OCI-M1 (cell line): ENCODE data around the gene IGF2BP3.

Experiments used
- DNase-seq: peaks from one replicate; lab custom pipeline; 2025; lab: John Stamatoyannopoulos, UW

IGF2BP3 gene

DNA sequence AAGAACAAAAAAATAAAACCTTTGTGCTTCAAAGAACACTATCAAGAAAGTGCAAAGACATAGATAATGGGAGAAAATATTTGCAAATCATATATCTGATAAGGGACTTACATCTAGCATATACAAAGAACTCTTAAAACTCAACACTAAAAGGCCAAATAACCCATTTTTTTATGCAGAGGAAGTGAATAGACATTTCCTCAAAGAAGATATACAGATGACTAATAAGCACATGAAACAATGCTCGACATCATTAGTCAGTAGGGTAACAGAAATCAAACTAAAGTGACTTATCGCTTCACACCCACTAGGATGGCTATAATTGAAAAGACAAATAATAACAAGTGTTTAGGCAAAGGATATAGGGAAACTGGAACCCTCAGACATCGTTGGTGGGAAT lies 93.2 kb downstream of the IGF2BP3 start:
- DNase-seq: no peak

DNA sequence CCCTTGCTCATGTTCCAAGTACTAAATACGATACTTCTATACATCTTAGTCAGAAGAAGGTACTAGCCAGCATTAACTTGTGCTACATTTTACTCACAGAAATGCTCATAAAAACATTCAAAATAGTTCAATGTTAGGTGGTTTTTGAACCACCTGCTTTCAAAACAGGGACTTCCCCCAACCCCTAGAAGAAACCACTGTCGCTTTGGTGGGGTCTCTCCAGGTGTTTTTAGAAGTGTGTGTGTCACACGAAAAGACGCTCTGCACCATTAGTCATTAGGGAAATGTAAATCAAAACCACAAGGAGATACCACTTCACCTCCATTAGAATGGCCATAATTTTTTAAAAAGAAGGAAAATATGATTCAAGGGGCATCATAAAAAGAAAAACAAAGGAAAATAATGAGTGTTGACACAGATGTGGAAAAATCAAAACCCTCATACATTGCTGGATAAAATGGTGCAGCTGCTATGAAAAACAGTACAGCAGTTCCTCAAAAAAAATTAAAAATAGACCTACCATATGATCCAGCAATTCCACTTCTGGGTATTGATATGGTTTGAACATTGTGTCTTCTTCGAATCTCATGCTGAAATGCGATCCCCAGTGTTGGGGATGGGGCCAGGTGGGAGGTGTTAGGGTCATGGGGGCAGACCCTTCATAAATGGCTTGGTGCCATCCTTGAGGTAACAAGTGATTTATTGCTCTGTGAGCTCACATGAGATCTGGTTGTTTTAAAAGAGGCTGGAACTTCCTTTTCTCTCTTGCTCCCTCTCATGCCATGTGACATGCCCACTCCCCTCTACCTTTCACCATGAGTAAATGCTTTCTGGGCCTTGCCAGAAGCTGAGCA lies 96.9 kb downstream of the IGF2BP3 start:
- peak; percentile 52 for DNase-seq

DNA sequence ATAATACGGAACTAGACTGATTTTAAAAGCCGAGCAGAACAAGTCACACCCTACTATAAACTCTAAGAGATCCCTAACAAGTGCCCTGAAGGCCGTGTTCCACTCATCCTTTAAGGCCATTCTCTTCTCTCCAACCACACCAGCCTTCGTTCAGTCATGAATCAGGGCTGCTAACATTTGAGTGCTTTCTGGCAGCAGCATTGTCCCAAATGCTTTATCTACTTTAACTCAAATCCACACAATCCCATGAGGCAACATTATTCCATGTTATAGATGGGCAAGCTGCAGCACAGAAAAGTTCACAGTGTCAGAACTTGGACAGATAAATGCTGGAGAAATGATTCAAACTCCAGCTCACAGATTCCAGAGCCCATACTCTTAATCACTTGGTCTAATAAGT lies 97.7 kb downstream of the IGF2BP3 start:
- no peak for DNase-seq

DNA sequence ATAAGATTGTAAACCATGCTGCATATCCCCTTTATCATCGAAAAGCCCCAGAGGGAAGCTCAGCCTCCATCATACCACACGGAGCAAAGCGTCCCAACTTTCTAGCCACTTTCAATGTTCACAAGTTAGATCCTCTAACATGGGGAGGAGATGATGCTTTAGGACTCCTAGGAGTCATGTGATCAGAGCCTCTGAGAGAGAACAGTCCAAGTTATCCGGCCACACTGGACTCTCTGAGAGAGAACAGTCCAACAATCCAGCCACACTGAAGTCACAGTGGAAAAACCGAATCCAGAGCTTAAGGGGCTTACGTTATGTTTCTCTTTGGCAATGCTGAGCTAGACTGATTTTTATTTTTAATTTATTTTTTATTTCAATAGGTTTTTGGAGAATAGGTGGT lies 98.6 kb downstream of the IGF2BP3 start:
- no peak for DNase-seq

DNA sequence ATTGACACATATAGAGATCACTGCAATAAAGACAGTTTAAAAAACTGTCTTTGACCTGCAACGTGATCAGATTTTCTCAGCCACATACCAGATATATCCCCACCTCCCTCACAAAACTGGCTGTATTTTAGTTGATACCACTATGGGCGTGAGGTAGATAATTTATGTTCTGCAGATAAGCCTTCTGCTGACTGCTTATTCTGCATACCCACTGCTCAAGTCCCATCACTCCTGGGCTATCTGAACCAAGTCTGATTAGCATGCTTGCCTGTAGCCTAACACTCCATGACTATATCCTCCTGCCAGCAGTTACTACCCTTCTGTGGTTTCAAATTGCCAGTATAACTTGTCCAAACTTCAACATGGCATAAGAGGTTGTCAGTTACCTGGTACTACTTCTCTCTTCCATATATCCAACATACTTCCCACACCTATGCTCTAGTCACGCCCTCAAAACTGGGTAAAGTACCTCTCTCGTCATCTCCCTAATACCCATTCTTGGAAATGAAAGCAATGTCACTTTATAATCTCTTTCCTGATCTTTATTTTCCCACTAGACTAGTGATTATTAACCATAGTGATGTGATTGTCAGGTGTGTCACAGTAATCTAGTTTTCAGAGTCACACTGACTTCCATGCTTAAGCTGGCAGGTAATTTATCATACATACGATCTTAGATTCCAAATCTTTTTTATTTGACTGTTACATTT lies 100.4 kb downstream of the IGF2BP3 start:
- peak; percentile 30 for DNase-seq

DNA sequence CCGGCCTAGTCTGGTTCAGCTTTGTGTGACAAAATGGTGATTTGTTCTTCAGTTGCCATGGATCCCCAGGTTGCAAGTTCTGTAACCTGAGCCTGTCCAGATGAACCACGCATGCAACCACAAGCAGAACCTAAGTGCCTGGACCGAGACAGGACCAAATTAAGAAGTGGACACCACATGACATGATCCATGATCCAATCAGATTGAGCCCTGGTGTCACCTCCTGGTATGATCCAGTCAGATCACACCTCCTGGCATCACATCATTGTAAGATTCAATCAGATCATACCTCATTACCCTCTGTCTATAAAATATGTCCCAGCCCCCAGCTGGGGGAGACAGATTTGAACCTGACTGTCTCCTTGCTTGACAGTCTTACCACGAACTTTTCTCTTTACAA lies 101.2 kb downstream of the IGF2BP3 start:
- no peak for DNase-seq

DNA sequence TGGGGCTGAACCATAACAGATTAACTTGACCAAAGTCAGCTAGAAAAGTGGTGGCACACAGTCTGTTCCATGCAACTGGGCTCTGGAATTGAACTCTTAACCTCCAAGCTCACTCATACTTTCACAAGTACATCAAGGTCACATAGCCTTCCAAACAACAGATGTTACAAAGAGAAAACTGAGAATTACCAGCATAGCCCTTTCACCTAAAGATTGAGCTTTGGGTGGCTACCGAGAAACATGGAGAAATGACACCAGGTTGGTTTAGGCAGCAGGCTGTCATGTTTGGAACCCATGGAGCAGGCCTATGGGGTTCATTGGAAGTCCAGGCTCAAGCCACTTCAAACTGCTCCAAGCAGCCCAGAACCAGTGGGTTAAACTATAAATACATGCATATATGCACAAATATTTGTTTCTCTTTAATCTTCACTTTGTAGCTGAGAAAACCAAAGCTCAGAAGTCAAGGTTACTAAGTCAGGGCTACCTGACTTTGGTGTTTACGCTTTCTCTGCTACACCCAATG lies 112.1 kb downstream of the IGF2BP3 start:
- no peak for DNase-seq

DNA sequence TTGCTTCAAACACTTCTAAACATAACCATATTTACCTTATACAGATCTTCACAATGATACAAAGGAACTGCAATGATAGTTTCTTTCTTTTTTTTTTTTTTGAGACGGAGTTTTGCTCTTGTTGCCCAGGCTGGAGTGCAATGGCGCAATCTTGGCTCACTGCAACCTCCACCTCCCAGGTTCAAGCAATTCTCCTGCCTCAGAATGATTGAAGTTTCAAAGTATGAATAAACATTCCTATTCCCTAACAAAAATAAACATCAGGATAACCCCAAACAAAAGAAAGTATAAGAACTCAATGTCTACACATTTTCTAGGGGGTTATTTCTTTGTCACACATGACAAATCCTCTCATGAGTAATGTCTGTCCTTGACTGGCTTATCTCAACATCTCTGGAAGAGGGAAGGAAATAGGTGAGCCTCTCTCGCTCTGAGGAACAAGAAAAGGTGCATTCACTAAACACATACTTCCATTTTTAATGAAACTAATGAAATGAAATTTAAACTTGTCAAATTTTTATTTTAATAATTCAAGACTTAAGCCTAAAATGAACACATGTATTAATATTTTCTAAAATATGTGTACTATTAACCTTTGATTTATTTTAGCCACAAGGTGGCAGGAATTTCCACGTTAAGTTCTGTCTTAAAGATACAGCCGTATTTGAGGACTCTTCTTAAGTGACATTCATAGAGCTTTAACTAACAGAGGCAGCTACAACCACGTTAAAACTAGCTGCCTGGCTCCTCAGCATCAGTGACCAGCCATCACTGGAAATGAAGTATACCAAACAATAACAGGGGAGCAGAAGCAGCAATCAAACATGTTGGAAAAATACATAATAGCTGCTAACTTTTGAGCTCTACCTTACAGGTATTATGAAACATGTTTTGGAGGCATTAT lies 112.8 kb downstream of the IGF2BP3 start:
- peak; percentile 60 for DNase-seq

DNA sequence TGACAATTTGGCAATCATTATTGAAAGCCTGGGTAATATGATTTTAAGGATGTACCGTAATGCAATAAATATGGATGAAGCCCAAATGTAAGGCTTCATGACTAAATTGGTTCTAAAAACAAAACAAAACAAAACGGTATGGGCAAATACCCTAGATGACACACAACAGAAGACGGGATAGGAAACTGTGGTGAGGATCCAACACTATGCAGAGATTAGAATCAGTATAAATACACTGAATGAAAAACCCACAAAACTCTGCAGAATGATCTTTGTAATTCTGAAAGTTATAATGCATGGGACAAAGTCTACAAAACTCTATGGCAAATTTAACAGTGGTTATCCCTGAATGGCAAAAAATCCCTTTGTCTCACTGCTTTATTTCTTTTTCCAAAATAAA lies 113.6 kb downstream of the IGF2BP3 start:
- DNase-seq: no peak

DNA sequence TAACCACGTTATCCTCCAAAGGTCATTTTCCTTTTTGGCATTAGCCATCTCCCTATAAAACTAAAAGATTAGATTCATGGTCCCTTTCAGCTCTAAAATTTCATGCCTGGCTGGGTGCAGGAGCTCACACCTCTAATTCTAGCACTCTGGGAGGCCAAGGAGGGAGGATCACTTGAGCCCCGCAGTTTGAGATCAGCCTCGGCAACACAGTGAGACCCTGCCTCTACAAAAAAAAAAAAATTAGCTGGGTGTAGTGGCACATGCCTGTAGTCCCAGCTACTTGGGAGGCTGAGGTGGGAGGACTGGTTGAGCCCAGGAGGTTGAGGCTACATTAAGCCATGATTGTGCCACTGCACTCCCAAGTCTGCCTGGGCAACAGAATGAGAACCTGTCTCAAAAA lies 114.1 kb downstream of the IGF2BP3 start:
- DNase-seq: no peak

DNA sequence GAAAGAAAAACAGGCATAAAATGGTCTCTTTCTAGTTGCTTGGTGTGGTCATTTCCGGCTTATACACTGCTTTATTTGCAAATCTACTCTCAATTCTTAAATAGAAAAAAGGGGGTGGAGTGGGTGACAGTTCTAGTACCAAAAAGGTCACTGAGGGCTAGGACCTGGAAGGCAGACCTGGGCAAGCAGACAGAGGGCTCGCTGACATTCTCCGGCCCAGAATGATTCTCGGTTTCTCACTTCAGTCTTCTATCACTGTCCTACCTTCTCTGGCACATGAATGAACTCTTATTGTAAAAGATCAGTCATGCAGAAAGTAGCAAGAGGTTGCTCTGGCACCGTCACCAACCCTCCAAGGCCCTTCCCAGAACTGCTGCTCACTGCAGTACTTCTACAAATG lies 117.1 kb downstream of the IGF2BP3 start:
- no peak for DNase-seq

DNA sequence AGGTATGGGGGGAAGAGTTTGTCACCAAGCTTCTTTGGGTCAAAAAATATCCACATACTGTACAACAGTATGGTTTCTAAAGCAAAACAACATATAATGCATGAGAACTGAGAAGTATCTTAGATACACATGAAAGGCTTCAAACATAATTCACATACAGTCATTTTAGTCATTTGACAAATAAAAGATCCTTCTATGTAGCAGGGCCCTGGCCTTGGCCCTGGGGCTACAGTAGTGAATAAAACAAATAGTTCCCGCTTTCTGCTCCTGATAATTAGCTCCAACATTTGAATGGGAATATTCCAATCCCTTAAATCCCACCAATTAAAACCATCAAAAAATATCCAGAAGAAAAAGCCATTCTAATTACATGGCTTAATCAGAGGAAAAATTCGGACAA lies 119.8 kb downstream of the IGF2BP3 start:
- DNase-seq: no peak

DNA sequence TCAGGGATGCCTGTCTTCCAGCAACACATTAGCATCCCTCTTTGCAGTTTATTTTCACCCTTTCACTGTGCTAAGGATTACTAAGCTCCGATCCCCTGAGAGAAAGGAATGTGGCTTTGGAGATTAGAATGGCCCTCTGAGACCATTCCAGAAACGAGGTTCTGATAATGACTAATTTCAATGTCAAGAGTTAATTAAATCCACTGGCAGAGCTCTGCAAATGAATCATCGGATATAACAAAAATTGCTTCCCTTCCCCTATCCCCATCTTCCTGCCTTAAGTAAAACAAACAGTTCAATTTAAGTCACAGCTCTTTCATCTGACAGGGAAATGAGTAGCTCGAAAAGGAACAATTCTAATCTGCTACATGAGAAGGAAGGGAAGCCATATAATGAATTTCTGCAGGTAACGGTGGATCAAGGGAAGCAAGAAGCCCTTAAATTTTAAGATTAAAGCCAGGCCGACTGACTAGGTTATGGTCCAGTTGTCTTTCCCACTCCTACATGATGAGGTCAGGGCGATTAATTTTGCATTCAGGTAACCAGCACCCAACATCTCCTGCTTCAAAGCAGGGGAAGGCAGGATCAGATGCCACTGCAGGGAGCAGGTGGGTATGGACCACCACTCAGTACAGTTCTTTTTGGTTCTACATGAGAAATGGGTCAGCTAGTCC lies 120.7 kb downstream of the IGF2BP3 start:
- no peak for DNase-seq

DNA sequence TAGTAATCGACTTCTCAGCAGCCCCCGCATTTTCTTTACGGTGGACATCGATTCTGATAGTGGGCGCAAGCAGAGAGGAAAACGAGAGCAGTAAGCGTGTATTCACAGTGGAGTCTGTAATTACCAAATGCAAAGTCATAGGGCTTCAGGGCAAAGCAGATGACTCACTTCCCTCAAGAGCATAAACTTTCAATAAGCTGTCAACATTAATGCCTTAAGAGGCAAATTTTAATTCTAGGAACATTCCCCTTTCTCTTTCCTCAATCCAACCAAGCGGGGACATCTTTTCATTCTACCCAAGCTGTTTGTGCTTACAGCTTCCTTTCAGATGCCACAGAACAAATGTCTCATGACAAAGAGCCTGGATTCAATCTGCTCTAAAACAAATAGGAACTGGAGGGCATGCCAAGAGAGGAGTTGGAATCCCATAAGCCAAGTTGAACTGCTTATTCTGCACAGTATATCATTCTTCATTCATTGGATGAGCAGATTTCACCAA lies 122.6 kb downstream of the IGF2BP3 start:
- DNase-seq: peak; percentile 75

DNA sequence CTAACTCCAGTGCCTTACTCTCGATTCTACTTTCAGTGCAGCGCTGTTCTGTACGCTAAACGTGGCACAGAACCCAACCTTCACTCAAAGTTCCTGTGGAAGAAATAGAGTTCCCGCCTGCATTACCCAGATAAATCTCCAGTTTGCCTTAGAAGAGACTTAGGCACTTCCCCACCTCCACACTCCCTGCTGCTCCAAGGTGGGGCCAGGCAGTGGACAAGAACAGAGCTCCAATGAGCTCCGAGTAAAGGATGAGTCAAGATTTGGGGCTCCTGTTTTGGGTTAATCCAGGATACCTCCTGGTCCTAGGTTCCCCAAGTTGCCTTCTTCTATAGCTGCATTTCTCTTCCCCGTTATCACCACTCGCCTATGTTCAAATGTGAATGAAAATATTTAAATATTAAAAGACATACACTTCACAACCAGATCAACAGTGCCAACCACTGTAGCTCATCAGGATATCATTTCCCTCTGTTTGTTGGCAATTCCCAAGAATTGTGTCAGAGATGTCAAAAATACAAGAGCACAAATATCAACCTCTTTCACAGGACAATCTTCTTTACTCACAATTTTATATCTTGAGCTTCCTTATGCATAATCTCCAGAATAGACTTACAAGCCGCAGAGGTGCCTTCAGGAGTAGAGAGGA lies 123.1 kb downstream of the IGF2BP3 start:
- peak; percentile 40 for DNase-seq

DNA sequence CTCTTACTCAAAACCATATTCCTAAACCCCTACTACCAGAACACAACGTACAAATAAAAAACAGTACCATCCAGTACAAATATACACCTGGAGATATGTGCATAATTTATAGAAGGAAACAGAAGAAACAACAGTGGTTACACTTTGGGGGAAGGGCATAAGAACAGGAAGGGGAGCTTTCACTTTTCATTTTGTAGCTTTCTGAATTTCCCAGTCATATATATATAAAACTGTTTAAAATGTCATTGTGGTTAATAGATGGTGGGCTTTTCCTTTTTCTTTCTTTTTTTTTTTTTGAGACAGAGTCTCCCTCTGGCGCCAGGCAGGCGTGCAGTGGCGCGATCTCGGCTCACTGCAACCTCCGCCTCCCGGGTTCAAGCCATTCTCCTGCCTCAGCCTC lies 124.0 kb downstream of the IGF2BP3 start:
- DNase-seq: peak; percentile 55

DNA sequence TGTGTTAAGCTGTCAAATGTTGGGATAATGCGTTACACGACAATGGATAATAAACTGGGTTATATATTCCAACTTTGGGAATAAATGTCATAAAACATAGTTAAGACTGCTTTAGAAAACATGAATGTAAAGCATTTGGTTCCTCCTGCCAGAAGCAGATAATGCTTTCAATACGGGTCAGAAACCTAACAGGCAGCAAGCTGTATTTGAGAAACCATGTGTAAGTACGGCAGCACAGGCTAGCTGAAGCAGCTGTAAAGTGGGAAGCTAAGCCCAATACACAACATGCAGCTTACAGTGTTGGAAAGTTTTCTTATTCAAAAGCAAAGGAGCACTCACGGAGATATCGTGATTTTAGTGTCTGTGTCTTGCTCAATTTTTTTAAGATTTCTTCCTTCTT lies 124.7 kb downstream of the IGF2BP3 start:
- no peak for DNase-seq

DNA sequence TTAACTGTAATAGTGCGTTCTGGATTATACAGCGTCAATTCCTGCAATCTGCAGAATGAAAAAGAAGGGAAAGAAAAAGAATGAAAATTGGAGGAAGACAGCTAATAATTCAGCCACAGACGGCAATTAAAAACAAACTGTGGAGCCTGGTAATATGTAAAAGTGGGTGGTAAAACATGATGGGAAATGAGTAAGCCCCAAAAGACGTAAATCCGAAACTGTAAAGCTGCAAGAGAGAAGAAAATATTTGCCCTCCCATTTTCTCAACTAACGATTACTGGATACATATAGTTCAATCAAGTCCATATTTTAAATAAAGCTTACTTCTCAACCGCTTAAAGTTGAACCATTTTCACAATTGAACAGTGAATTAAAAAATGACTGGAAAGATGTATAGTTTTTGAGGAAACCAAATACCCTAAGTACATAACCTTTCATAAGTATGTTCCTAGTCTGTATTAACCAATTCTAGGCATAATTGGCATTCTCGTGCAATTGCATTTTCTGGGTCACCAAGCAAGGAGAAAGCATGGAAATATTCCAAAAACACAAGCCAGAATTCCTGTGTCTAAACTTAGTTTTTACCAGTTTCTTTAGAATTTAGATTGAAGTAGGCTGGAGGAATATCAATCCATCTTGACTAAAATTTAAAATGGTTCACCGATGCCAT lies 126.3 kb downstream of the IGF2BP3 start:
- DNase-seq: no peak

DNA sequence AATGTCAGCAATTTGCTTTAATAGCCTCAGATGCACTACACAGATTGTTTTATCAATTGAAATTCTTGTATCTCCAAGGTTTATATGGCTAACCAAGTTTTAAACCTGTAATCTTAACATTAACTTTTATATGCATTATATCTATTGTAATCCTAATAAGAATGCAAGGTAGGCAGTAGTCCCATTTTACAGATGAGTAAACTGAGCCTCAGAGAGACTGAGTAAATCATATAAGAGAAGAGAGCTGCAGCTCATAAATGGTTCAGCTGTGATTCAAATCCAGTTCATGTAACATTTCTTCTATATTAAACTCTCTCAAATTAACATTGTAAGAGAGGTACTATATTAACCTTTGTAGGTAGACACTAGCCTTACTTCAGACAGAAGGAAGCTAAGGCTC lies 127.2 kb downstream of the IGF2BP3 start:
- no peak for DNase-seq

DNA sequence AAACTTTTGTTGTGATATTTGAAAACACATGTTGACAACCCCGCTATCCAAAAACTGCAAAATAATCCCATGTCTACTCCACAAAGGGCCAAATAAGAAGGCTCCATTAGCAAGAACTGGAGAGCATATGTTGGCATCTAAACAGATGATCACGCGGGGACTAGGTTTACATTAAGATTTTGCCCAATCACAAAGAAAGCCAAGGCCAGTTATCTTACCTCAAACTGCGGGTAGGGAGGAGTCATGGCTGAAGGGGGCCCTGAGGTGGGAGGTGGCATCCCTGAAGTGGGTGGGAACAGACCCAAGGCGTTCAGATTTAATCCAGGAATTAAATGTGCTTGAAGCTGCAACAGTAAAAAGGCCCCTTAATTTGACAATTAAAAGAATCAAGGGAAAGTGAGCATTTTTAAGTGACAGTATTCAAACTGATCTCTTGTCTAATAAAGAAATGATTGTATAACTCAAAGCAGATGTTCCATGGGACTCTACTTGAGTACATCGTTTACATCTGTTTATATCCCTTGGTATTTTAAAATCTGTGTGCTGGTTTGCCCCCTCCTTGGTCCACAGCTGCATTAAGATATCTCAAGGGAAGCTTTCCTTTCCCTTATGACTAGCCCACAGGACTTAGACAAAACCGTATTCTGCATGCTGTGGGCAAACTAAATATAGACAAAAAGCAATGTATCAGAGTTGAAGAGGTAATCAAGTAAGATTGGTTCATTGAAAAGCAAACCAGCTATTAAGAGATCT lies 128.3 kb downstream of the IGF2BP3 start:
- DNase-seq: no peak
